ENCODE results near the gene ATP6V1B1.

DNA sequence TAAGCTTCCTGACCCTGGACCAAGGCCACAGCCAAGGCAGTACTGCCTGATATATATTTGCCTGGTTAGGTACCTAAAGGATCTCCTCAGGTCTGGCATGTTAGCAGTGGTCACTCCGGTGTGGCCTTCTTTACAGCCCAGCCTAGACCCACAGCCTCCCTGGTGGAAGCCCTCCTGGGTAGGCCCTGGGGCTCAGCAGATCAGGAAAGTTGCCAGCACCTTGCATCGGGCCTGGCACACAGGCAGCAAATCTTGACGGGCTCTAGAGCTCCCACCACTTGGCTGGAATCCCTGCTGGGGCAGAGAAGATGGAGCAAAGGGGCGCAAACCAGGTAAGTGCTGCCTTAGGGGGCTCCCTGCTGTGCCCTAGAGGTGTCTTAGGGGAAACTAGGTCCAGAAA lies 40.9 kb upstream of the ATP6V1B1 start:
- TF ChIP-seq POLR2AphosphoS5 (IDR thresholded peaks at IDR 0.05) (no peak), POLR2A (IDR thresholded peaks at IDR 0.05) (no peak)

All from suprapubic skin (tissue), 4 donors.